Measurements from ENCODE around the gene TM9SF4.

TM9SF4 gene, protein sequence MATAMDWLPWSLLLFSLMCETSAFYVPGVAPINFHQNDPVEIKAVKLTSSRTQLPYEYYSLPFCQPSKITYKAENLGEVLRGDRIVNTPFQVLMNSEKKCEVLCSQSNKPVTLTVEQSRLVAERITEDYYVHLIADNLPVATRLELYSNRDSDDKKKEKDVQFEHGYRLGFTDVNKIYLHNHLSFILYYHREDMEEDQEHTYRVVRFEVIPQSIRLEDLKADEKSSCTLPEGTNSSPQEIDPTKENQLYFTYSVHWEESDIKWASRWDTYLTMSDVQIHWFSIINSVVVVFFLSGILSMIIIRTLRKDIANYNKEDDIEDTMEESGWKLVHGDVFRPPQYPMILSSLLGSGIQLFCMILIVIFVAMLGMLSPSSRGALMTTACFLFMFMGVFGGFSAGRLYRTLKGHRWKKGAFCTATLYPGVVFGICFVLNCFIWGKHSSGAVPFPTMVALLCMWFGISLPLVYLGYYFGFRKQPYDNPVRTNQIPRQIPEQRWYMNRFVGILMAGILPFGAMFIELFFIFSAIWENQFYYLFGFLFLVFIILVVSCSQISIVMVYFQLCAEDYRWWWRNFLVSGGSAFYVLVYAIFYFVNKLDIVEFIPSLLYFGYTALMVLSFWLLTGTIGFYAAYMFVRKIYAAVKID

DNA sequence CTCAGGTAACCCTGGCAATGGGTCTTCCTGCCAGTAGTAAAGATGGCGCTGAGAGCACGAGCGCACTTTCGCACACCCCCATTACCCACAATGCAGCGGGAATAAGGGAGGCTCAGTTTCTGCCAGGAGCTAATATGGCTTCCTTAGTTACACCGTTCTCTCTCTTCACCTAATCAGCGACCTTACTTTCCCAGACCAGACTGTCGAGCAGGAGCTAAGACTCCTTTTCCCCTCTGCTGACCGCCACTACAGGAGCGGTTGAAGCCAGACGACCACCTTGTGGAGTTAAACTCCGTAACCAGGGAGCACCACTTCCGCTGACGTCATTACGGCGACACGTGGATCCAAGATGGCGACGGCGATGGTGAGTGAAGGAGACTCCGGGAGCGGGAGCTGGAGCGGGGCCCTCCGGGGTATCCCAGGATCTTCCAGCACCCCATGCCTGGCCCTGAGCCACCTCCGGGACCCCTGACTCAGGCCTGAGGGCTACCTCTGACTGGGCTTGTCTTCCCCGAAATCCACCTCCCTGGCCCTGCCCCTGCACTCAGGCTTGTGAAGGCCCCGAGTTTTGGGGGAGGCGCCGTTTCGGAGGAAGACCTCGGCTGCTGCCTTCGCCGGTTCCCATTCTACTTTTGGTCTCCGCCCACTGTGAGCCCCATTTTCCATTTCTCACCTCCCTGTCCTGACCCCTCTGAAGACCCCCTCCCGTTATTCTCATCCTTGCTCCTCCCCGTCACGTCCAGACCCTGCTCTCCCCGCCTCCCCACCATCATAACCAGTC lies at the start of gene TM9SF4:
TSS of gene TM9SF4 (plus strand) at position 323 of the 781 bp plus-strand sequence. CDS start at position 350, 27 bp downstream.
- Histone ChIP-seq H3K4me1 (ENCODE audit: control insufficient read depth, insufficient read depth, low read length) (0 out of 2 replicates have a peak, but pooled peaks cover 3% of the 10 kb centered on the region), H3K36me3 (ENCODE audit: control insufficient read depth in 2 of 2, insufficient read depth in 1 of 2, low read length in 2 of 2) (peaks cover 0 to 6% of the 10 kb centered on the region in 2 experiments; a peak in 1 of 3 replicates), H3K4me3 (ENCODE audit: low read depth, low read length) (peak within 1 kb of the TSS; percentile 87), H3K9me3 (ENCODE audit: control insufficient read depth, insufficient read depth, low read depth, low read length) (no peaks in the 10 kb centered on the region), H3K27ac (ENCODE audit: extremely low read depth, low read depth, low read length) (peak within 1 kb of the TSS; percentile 95)
- CTCF ChIA-PET = interaction anchor here (0.5 to 2.1 kb wide), 3 partner anchors 18 to 90 kb away, joined by 3 to 12 read pairs (median 3); no protein-coding TSS in a partner anchor
- POLR2A ChIA-PET = interaction anchor here (0.6 to 1.7 kb wide), 3 partner anchors 12 to 710 kb away, joined by 3 to 4 read pairs (median 3); partner anchors contain the start of gene MAPRE1
- TF ChIP-seq, protein P1, sequence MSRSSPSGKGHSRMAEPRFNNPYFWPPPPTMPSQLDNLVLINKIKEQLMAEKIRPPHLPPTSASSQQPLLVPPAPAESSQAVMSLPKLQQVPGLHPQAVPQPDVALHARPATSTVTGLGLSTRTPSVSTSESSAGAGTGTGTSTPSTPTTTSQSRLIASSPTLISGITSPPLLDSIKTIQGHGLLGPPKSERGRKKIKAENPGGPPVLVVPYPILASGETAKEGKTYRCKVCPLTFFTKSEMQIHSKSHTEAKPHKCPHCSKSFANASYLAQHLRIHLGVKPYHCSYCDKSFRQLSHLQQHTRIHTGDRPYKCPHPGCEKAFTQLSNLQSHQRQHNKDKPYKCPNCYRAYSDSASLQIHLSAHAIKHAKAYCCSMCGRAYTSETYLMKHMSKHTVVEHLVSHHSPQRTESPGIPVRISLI (tag by site-specific recombination; IDR thresholded peaks at IDR 0.05) = no peak
- no peak for TF ChIP-seq ZNF266 (tag by site-specific recombination; IDR thresholded peaks at IDR 0.05; ENCODE audit: low read depth)
- TF ChIP-seq ZNF529 (tag by site-specific recombination; IDR thresholded peaks at IDR 0.05; ENCODE audit: insufficient replicate concordance) = no peak
- TF ChIP-seq ZNF426 (tag by site-specific recombination; IDR thresholded peaks at IDR 0.05) = no peak
- peak; percentile 65 for TF ChIP-seq KLF16 (tag by site-specific recombination; IDR thresholded peaks at IDR 0.05)
- TF ChIP-seq GLI4 (tag by site-specific recombination; IDR thresholded peaks at IDR 0.05) = no peak
- TF ChIP-seq SP3 (tag by site-specific recombination; IDR thresholded peaks at IDR 0.05) = peak; percentile 97
- peak; percentile 40; the same call in 1 of the 2 replicates for TF ChIP-seq KLF1 (tag by site-specific recombination; IDR thresholded peaks at IDR 0.05)
- TF ChIP-seq BCL11B (tag by site-specific recombination; IDR thresholded peaks at IDR 0.05; ENCODE audit: low read depth) = no peak
- TF ChIP-seq KLF10 (tag by site-specific recombination; IDR thresholded peaks at IDR 0.05) = peak; percentile 98
- no peak for TF ChIP-seq ZNF585B (tag by site-specific recombination; IDR thresholded peaks at IDR 0.05)
- TF ChIP-seq, protein P2, sequence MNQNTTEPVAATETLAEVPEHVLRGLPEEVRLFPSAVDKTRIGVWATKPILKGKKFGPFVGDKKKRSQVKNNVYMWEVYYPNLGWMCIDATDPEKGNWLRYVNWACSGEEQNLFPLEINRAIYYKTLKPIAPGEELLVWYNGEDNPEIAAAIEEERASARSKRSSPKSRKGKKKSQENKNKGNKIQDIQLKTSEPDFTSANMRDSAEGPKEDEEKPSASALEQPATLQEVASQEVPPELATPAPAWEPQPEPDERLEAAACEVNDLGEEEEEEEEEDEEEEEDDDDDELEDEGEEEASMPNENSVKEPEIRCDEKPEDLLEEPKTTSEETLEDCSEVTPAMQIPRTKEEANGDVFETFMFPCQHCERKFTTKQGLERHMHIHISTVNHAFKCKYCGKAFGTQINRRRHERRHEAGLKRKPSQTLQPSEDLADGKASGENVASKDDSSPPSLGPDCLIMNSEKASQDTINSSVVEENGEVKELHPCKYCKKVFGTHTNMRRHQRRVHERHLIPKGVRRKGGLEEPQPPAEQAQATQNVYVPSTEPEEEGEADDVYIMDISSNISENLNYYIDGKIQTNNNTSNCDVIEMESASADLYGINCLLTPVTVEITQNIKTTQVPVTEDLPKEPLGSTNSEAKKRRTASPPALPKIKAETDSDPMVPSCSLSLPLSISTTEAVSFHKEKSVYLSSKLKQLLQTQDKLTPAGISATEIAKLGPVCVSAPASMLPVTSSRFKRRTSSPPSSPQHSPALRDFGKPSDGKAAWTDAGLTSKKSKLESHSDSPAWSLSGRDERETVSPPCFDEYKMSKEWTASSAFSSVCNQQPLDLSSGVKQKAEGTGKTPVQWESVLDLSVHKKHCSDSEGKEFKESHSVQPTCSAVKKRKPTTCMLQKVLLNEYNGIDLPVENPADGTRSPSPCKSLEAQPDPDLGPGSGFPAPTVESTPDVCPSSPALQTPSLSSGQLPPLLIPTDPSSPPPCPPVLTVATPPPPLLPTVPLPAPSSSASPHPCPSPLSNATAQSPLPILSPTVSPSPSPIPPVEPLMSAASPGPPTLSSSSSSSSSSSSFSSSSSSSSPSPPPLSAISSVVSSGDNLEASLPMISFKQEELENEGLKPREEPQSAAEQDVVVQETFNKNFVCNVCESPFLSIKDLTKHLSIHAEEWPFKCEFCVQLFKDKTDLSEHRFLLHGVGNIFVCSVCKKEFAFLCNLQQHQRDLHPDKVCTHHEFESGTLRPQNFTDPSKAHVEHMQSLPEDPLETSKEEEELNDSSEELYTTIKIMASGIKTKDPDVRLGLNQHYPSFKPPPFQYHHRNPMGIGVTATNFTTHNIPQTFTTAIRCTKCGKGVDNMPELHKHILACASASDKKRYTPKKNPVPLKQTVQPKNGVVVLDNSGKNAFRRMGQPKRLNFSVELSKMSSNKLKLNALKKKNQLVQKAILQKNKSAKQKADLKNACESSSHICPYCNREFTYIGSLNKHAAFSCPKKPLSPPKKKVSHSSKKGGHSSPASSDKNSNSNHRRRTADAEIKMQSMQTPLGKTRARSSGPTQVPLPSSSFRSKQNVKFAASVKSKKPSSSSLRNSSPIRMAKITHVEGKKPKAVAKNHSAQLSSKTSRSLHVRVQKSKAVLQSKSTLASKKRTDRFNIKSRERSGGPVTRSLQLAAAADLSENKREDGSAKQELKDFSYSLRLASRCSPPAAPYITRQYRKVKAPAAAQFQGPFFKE (tag by site-specific recombination; IDR thresholded peaks at IDR 0.05; ENCODE audit: borderline replicate concordance) = no peak
- TF ChIP-seq PRDM1 (tag by site-specific recombination; IDR thresholded peaks at IDR 0.05) = peak; percentile 73
- 0 out of 2 replicates have a peak, but pooled peaks have one; percentile 44 for TF ChIP-seq SCRT1 (tag by site-specific recombination; IDR thresholded peaks at IDR 0.05; ENCODE audit: borderline replicate concordance)
- TF ChIP-seq ZNF792 (tag by site-specific recombination; IDR thresholded peaks at IDR 0.05) = no peak
- TF ChIP-seq, protein P3, sequence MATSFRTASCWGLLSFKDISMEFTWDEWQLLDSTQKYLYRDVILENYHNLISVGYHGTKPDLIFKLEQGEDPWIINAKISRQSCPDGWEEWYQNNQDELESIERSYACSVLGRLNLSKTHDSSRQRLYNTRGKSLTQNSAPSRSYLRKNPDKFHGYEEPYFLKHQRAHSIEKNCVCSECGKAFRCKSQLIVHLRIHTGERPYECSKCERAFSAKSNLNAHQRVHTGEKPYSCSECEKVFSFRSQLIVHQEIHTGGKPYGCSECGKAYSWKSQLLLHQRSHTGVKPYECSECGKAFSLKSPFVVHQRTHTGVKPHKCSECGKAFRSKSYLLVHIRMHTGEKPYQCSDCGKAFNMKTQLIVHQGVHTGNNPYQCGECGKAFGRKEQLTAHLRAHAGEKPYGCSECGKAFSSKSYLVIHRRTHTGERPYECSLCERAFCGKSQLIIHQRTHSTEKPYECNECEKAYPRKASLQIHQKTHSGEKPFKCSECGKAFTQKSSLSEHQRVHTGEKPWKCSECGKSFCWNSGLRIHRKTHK (tag by site-specific recombination; IDR thresholded peaks at IDR 0.05) = no peak
- TF ChIP-seq, protein P4, sequence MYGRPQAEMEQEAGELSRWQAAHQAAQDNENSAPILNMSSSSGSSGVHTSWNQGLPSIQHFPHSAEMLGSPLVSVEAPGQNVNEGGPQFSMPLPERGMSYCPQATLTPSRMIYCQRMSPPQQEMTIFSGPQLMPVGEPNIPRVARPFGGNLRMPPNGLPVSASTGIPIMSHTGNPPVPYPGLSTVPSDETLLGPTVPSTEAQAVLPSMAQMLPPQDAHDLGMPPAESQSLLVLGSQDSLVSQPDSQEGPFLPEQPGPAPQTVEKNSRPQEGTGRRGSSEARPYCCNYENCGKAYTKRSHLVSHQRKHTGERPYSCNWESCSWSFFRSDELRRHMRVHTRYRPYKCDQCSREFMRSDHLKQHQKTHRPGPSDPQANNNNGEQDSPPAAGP (tag by site-specific recombination; IDR thresholded peaks at IDR 0.05) = peak; percentile 95
- TF ChIP-seq ZNF521 (tag by site-specific recombination; IDR thresholded peaks at IDR 0.05) = no peak
- TF ChIP-seq ZNF560 (tag by site-specific recombination; IDR thresholded peaks at IDR 0.05; ENCODE audit: borderline replicate concordance) = no peak
- TF ChIP-seq, protein P5, sequence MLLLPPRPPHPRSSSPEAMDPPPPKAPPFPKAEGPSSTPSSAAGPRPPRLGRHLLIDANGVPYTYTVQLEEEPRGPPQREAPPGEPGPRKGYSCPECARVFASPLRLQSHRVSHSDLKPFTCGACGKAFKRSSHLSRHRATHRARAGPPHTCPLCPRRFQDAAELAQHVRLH (tag by site-specific recombination; IDR thresholded peaks at IDR 0.05) = peak; percentile 89
- TF ChIP-seq YY1 (tag by site-specific recombination; IDR thresholded peaks at IDR 0.05) = peak; percentile 100
- TF ChIP-seq ZNF37A (tag by site-specific recombination; IDR thresholded peaks at IDR 0.05) = no peak
